HepG2 (cell line): ENCODE results near the gene FGFBP1.

Experiments
- CBFB ChIP-seq: sonication (generic); formaldehyde crosslinking; IDR thresholded peaks from 2 replicates; pipeline ENCODE4 v1.4.0; 2020; ENCODE audit warnings: missing genetic modification reagents
- EP300 ChIP-seq, 3 experiments: sonication (generic) in 1 of 3; formaldehyde crosslinking in 1 of 3; IDR thresholded peaks; 2 replicates each; pipeline versions ENCODE4 v1.5.1 to v1.6.1; 2011 to 2020; ENCODE audit warnings: low read depth in 2 of 3, low read length in 2 of 3, borderline replicate concordance in 1 of 3, improper control_type of control experiment in 1 of 3, mild to moderate bottlenecking in 1 of 3, missing genetic modification reagents in 1 of 3, moderate library complexity in 1 of 3
- FOSL2 ChIP-seq: sonication (generic); formaldehyde crosslinking; IDR thresholded peaks from 2 replicates; pipeline ENCODE4 v1.4.0; 2020; ENCODE audit warnings: missing genetic modification reagents
- HNRNPLL ChIP-seq: fragments of 200-400 bp; formaldehyde crosslinking; IDR thresholded peaks from 2 replicates; pipeline ENCODE4 v1.6.1; 2017; ENCODE audit warnings: mild to moderate bottlenecking, low read depth, low read length; ENCODE audit not compliant: poor library complexity, severe bottlenecking
- JDP2 ChIP-seq: sonication (generic); formaldehyde crosslinking; IDR thresholded peaks from 2 replicates; pipeline ENCODE4 v1.8.1; 2022; ENCODE audit warnings: missing genetic modification reagents, borderline replicate concordance
- NR3C1 ChIP-seq: sonication (generic); formaldehyde crosslinking; IDR thresholded peaks from 2 replicates; pipeline ENCODE4 v1.4.0; 2020; ENCODE audit warnings: missing genetic modification reagents
- ZFX ChIP-seq: sonication (generic); formaldehyde crosslinking; IDR thresholded peaks from 2 replicates; pipeline ENCODE4 v1.4.0; 2020; ENCODE audit warnings: mild to moderate bottlenecking, low read depth, missing genetic modification reagents, moderate library complexity
- ZNF431 ChIP-seq: sonication (generic); formaldehyde crosslinking; IDR thresholded peaks from 2 replicates; pipeline ENCODE4 v1.9.0; 2022; ENCODE audit warnings: missing genetic modification reagents, low read depth, mild to moderate bottlenecking, borderline replicate concordance
- ZNF572 ChIP-seq: sonication (generic); formaldehyde crosslinking; IDR thresholded peaks from 2 replicates; pipeline ENCODE4 v1.5.1; 2020; ENCODE audit warnings: mild to moderate bottlenecking, missing genetic modification reagents
- TF ChIP-seq, protein P1 (sequence below): sonication (generic); formaldehyde crosslinking; IDR thresholded peaks from 2 replicates; pipeline ENCODE4 v1.8.0; 2022; ENCODE audit warnings: missing genetic modification reagents, mild to moderate bottlenecking, moderate library complexity, borderline replicate concordance
- TF ChIP-seq, protein P2 (sequence below): IDR thresholded peaks from 2 replicates; pipeline ENCODE4 v1.6.1; 2012; ENCODE audit warnings: inconsistent platforms
- TF ChIP-seq, protein P3 (sequence below): sonication (generic); formaldehyde crosslinking; IDR thresholded peaks from 2 replicates; pipeline ENCODE4 v1.5.0; 2020; ENCODE audit warnings: mild to moderate bottlenecking, missing genetic modification reagents, moderate library complexity
- TF ChIP-seq, protein P4 (sequence below): sonication (generic); formaldehyde crosslinking; IDR thresholded peaks from 2 replicates; pipeline ENCODE4 v1.4.0; 2020; ENCODE audit warnings: missing genetic modification reagents

DNA sequence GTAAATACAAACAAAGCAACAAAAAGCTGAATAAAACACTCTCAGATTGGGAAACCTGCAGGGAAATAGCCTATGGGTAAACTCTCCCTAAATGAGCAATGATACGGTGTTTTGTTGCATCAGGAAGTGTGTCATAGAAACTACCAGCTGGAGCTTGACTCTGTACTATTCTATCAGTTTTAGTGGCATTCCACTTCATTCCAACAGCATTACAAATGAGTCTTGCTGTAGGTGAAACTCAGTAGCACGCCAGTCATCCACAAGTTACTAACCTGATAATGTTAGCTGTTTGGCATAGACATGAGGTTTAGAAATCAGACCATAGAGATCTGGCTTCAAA, 24.9 kb downstream of the FGFBP1 start:
- TF ChIP-seq NR3C1 (CRISPR knock-in tag) (no peak), JDP2 (CRISPR knock-in tag) (no peak), ZFX (CRISPR knock-in tag) (no peak), HNRNPLL (no peak), ZNF572 (no peak), EP300 (IDR thresholded peaks at IDR 0.05; ENCODE audit: low read depth in 2 of 2, low read length in 2 of 2) (no peak), EP300 (CRISPR knock-in tag; IDR thresholded peaks at IDR 0.05; ENCODE audit: borderline replicate concordance) (no peak), ZNF431 (no peak), FOSL2 (CRISPR knock-in tag) (no peak), CBFB (CRISPR knock-in tag) (no peak)
- TF ChIP-seq, protein P1, sequence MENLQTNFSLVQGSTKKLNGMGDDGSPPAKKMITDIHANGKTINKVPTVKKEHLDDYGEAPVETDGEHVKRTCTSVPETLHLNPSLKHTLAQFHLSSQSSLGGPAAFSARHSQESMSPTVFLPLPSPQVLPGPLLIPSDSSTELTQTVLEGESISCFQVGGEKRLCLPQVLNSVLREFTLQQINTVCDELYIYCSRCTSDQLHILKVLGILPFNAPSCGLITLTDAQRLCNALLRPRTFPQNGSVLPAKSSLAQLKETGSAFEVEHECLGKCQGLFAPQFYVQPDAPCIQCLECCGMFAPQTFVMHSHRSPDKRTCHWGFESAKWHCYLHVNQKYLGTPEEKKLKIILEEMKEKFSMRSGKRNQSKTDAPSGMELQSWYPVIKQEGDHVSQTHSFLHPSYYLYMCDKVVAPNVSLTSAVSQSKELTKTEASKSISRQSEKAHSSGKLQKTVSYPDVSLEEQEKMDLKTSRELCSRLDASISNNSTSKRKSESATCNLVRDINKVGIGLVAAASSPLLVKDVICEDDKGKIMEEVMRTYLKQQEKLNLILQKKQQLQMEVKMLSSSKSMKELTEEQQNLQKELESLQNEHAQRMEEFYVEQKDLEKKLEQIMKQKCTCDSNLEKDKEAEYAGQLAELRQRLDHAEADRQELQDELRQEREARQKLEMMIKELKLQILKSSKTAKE (CRISPR knock-in tag) = no peak
- TF ChIP-seq, protein P2, sequence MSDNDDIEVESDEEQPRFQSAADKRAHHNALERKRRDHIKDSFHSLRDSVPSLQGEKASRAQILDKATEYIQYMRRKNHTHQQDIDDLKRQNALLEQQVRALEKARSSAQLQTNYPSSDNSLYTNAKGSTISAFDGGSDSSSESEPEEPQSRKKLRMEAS = no peak
- TF ChIP-seq, protein P3, sequence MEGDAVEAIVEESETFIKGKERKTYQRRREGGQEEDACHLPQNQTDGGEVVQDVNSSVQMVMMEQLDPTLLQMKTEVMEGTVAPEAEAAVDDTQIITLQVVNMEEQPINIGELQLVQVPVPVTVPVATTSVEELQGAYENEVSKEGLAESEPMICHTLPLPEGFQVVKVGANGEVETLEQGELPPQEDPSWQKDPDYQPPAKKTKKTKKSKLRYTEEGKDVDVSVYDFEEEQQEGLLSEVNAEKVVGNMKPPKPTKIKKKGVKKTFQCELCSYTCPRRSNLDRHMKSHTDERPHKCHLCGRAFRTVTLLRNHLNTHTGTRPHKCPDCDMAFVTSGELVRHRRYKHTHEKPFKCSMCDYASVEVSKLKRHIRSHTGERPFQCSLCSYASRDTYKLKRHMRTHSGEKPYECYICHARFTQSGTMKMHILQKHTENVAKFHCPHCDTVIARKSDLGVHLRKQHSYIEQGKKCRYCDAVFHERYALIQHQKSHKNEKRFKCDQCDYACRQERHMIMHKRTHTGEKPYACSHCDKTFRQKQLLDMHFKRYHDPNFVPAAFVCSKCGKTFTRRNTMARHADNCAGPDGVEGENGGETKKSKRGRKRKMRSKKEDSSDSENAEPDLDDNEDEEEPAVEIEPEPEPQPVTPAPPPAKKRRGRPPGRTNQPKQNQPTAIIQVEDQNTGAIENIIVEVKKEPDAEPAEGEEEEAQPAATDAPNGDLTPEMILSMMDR (CRISPR knock-in tag) = no peak
- TF ChIP-seq, protein P4, sequence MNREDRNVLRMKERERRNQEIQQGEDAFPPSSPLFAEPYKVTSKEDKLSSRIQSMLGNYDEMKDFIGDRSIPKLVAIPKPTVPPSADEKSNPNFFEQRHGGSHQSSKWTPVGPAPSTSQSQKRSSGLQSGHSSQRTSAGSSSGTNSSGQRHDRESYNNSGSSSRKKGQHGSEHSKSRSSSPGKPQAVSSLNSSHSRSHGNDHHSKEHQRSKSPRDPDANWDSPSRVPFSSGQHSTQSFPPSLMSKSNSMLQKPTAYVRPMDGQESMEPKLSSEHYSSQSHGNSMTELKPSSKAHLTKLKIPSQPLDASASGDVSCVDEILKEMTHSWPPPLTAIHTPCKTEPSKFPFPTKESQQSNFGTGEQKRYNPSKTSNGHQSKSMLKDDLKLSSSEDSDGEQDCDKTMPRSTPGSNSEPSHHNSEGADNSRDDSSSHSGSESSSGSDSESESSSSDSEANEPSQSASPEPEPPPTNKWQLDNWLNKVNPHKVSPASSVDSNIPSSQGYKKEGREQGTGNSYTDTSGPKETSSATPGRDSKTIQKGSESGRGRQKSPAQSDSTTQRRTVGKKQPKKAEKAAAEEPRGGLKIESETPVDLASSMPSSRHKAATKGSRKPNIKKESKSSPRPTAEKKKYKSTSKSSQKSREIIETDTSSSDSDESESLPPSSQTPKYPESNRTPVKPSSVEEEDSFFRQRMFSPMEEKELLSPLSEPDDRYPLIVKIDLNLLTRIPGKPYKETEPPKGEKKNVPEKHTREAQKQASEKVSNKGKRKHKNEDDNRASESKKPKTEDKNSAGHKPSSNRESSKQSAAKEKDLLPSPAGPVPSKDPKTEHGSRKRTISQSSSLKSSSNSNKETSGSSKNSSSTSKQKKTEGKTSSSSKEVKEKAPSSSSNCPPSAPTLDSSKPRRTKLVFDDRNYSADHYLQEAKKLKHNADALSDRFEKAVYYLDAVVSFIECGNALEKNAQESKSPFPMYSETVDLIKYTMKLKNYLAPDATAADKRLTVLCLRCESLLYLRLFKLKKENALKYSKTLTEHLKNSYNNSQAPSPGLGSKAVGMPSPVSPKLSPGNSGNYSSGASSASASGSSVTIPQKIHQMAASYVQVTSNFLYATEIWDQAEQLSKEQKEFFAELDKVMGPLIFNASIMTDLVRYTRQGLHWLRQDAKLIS (CRISPR knock-in tag) = no peak
